ENCODE results near the gene UBASH3B.

UBASH3B gene

DNA sequence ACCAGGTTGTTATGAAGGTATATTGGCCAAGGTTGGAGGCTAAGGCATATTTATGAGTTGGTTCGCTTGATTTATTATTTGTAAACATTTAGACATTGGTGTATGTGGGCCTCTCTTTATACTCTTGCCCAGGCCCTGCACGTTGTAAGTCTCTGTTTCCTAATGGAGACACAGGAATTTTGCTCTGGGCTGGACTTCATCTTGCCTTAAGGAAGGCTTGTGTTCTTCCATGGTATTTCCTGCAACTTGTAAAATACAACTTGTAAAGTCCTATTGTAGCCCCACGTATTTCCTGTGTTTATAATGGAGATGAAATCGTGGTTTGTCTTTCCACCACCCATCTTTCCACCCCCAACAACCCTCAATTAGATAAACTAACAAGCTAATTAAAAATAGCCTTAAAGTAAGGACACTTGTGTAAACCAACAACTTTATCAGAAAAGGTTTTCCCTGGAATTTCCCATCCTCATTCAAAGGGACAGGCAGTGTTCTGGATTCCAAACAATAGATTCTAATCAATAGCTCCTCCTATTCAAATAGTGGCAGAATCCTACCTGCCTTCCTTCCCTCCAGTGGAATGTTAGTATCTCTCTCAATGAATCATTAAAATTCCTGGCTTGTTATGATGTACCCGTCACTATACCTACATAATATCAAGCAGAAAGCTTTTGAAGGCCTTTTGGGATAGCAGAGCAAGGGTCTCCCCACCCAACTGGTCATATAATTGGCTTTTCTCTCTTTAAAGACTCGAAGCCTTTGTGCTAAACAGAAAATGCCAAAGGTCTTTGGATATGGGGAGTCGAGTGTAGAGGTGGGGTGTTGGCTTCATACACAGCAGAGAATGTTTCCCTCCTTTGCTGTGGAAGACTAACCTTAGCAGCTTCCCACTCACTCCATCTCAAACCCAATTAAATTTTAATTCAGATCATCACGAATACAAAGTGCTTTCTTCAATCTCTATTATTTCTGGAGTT, 77.1 kb downstream of the UBASH3B start:
- DNase-seq (ENCODE audit: low read depth in 2 of 2): no peak

DNA sequence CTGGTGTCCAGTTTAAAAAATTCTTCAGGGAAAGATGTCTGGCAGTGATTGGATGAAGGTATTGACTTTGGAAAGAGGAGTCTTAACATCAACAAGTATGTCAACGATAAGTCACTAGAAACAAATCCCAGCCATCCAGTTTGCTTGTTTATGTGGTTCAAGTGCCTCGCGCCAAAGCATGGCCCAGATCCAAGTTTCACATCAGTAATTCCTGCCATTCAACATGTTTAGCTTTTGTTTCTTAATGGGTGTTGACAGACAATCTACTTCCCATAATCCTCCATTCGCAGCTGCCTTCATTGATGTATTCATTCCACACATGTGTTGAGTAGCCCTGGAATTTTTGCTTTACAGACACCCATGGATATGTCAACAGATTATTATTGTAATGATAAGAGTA, 77.8 kb downstream of the UBASH3B start:
- no peak for DNase-seq (ENCODE audit: low read depth in 2 of 2)

DNA sequence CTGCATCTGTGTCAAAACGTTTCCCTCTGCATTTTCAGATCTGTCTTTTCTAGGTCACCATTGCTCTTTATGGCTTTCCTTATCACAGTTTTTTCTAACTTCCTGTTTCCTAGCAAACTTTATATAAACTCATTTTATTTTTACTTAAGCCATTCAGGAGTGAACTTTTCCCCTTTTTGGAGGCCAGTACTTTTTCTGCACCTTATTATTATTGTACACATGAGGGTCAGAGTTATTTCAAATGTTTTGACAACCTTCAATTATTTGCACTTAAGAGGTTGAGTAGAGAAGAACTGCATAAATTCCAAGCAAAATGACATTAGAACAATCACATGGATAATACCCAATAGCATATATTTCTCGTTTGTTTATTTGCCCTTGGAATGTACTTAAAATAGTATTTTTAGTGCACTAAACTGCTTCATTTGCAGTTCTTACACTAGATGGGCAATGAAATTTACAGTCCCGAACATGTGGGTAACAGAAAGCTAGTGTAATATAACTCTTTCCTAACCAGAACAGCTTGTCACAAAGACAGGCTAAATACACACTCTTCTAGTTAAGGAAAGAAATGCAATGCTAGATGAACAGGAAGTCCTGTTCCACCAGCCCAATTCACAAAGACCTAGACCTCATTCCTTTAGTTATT, 79.5 kb downstream of the UBASH3B start:
- DNase-seq (ENCODE audit: low read depth in 2 of 2): no peak

DNA sequence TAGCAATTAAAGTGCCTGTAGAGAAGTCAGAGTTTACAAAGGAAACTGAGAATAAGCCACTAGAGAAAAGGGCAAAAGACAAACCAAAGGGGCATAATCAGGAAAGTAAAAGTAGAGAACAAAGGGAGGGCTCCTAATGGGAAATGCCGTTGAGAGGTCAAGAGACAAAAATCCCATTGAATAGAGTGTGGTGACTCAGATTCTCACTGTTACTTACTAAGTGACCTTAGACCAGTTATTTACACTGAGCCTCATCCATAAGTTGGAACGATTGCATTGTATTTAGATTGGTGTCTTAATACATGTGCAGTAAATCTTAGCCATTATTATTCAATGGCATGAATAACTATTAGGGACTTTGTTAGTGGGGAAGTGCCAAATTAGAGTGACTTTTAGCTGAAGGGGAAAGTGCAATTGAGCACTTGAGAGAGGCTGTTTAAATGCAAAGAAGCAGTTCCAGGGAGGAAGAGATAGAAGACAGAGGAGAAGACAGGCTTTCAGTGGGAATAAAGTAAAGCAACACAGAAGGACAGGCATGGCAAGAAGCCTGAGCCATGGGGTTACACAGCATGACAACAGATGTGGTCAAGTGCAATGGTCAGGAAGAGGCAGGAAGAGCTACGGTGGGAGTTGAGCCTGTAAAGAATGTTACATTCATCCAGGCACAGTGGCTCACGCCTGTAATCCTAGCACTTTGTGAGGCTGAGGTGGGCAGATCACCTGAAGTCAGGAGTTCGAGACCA, 82.6 kb downstream of the UBASH3B start:
- no peak for DNase-seq (ENCODE audit: low read depth in 2 of 2)

DNA sequence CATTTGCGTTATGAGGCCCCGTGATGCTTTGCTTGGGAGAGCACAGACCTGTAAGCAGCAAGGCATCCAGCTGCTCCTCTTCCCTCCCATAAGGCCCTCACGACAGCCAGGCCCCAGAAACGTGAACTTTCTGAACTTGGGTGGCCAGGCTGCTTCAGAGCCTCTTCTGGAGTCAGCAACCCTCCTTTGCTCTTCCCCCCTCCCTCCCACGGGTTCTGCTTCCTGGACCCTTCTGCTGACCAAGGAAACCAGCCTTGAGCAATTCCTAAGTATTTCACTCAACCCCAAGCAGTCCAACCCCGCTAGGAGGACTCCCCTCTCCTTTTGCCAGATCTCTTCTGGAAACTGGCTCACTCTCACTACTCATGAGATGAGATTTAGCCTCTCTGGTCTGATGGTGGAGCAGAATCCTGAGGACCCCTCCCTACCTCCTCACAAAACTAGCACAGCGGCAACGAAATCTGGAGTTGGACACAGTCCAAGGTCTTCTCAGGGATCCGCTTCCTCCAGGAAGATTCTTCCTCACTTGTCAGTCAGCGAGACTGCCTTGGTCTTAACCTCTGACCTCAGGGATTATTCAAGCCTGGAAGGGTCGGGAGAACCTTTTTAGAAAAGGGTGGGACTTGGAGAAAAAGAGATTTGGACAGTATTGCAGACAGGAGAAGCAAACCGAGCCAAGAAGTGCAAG, 86.2 kb downstream of the UBASH3B start:
- no peak for DNase-seq (ENCODE audit: low read depth in 2 of 2)

DNA sequence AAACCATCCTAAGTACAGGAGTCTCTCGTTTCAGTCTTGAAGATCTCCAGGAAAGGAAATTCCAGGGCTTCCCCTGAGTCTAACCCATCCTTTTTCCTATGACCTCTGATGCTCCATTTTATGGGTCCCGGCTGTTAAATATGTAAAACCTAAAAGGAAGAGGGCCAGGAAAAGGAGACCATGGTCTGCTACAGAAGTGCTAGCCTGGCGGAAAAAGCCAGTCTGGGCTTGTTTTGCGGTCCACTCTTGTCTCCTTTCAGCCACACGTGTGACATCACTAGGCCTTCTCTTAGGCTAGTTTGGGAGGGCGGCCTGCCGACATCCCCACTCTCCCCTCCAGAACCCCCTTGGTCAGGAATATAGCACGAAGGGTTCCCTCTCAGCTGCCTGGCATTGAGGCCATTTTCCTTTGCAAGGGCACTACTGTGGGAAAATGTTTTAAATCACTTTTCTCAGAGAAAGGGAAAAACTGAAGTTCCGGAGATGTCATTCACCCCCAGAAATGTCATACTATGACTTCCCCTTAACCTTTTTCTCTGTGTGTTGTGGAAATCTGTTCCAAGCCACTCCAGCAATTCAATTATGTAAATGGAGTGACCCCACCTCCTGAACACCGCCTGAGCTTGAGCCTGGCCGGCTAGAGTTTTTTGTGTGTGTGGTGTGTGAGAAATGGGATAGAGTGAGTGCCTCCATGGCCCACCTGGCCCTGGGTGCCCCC, 86.9 kb downstream of the UBASH3B start:
- no peak for DNase-seq (ENCODE audit: low read depth in 2 of 2)

DNA sequence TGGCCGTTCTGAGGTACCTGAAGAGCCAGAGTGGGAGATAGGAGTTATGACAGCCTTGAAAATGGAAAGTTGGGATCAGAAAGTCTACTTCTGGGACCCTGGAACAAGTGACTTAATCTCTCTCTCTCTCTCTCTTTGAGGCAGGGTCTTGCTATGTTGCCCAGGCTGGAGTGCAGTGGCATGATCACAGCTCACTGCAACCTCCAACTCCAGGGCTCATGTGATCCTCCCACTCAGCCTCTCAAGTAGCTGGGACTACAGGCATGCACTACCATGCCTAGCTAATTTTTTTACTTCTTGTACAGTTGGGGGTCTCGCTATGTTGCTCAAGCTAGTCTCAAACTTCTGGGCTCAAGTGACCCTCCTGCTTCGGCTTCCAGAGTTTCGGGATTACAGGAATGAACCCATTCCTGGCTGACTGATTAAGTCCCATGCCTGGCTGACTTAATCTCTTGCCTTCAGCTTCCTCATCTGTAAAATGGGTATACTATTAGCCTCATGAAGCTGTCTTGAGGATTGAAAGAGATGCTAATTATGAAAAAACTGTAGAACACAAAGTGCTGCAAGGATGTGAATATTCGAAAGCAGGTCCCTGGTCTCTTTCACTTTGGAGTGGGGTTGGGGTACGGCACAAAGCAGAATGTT, 87.7 kb downstream of the UBASH3B start:
- no peak for DNase-seq (ENCODE audit: low read depth in 2 of 2)

DNA sequence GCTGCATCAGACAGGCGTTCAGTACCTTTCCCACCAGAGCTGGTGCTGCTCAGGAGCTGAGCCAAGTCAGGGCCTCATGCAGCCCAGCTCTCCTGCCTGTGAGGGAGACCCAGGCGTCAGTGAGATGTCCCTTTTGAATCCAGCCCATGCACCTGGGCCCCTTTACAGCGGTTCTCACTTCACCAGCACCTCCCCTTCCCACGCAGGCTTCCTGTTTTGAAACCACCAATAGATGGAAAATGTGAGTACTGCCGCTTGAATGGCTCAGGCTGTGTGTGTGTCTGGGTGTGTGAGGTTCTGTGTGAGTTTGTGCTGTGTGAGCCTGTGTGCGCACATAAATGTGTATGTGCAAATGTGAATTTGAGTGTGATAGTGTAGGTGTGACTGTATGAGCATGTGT, 88.4 kb downstream of the UBASH3B start:
- peak; percentile 61 to 68 for DNase-seq (ENCODE audit: low read depth in 2 of 2)

DNA sequence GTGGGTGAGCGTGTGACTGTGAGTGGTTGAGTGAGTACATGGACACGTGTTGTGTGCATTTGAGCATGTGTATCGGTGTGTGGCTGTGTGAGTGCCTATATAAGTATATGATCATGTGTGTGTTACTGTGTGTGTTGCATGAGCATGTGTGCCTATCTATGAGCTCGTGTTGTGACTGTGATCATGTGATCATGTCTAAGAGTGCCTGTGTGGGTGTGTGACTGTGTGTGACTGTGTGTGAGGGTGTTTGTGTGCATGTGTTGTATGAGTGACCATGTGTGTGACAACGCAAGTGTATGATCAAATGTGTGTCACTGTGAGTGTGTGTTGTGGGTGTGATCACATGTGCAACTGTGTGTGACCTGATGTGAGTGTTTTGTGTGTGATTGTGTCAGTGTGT, 88.8 kb downstream of the UBASH3B start:
- no peak for DNase-seq (ENCODE audit: low read depth in 2 of 2)

DNA sequence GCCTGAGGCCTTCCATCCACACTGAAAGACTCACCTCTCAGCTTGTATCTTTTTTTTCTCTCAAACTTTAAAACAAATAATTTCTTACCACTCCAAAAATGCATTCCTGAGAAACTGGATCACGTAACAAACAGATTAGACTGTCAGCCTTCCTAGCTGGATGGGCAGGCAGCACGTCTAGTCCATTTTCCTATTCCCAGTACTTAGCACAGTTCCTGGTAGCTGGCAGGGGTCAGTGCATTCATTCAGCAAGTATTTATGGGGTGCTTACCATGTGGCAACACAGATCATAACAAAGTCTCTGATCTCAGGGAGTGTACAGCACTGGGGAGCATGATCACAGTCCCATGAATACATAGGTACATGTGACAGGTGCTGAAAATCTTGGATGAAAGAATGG, 89.6 kb downstream of the UBASH3B start:
- DNase-seq (ENCODE audit: low read depth in 2 of 2): no peak

DNA sequence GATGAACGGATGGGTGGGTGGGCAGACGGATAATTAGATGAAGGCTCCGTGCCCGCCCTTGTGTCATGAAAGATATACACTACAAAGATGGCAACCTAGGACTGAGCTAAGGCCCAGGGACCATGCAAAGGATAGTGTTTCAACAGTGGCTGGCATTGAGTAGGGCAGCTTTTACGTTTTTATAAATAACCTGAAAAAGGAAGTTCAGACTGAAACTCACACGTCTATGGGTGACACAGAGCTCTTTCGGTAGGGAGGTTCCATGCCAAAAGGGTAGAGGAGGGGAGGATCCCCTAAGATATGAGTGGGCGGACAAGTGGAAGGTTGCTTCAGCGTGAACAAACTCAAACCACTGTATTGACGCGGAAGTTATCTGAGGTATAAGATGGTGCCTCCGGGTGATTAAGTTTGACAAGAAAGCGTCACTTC, 90.5 kb downstream of the UBASH3B start:
- peak in 1 of 2 donors; percentile 56 for DNase-seq (ENCODE audit: low read depth in 2 of 2)

DNA sequence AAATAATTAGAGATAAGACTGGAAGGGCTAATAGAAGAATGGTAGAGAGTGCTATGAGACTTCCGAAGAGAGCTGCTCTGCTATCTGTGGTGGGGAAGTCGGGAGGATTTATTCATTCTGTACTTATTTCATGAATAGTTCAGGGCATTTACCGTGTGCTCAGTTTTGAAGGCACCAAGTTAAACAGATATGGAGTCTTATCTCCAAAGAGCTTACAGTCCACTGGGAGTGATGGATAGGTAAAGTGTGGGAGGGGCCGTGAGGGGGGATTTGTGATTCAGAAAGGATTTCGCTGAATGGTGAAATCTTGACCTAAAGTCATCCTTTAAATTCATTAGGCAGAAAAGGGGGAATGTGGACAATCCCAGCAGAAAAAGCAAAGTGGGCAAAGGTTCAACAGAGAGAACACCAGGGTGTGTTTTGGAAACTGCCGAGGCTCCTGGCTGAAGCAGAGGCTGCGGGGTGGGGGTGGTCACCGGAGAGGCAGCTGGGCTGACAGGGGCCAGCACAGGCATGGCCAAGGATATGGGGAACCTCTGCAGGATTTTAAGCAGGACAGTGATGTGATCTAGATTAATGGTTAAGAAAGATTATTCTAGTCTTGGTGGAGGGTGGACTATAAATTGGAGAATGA, 91.2 kb downstream of the UBASH3B start:
- DNase-seq (ENCODE audit: low read depth in 2 of 2): no peak

DNA sequence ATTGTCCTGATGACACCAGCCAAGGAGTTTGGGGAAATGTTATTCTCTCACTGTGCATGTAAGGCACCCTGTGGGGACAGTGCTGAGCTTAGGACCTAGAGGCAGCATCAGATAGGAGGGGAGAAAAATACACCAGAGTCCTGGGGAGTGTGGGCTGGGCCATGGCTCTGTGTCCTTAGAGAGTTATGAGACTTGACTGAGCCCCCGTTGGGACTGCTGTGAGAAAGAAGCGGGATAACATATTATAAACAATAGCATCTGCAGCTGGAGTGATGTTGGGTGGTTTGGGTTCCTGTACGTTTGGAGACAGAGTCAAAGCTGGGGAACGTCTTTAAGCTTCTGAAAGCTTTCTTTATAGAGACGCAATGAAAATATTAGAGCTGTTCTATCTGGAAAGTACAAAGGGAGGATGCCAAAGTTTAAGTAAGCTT, 91.8 kb downstream of the UBASH3B start:
- DNase-seq (ENCODE audit: low read depth in 2 of 2): no peak

DNA sequence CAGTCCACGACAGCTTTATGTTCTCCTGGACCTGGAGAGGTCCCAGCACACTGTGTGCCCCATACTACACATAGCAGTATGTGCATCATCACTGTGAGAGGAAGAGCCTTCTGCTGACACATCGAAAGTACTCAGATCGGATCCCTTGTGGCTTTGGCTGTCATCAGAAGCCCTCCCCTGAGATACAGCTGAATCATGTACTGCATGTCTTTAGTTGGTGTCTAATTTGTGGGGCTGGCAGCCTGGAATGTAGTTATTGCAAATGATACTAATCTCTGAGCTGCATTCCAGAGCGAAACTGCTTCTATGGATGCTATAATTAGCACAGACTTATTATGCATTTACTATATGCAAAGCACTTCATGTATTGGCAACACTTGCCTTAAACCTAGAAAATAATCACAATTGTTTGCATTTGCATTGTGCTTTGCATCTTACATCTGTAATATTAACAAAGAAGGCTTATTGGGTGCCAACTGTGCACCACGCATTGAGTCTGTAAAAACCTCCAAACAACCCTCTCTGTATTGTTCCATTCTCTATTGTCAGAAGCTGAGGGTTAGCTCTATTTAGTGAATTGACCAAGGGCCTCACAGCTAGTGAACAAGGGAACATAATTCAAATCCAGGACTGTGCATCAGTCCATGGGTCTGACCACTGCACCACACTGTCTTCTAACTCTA, 93.6 kb downstream of the UBASH3B start:
- peak in 1 of 2 donors; percentile 45 for DNase-seq (ENCODE audit: low read depth in 2 of 2)

DNA sequence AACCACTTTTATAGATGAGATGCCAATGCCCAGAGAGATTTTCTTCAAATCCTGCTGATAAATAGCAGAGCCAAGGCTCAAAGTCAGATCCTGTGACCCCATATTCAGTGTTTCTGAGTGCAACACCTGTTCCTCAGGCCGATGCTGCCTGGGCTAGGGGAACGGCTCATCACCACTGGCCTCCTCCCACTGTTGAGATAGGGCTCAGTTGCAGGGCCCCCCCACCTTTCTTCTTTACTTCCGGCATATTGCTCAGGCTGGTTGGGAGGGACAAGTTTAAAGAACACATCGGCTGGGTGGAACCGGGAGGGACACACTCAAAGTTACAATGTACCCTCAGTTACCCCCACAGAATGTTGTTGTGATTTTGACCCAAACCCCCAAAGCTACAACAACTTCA, 94.5 kb downstream of the UBASH3B start:
- DNase-seq (ENCODE audit: low read depth in 2 of 2): no peak

DNA sequence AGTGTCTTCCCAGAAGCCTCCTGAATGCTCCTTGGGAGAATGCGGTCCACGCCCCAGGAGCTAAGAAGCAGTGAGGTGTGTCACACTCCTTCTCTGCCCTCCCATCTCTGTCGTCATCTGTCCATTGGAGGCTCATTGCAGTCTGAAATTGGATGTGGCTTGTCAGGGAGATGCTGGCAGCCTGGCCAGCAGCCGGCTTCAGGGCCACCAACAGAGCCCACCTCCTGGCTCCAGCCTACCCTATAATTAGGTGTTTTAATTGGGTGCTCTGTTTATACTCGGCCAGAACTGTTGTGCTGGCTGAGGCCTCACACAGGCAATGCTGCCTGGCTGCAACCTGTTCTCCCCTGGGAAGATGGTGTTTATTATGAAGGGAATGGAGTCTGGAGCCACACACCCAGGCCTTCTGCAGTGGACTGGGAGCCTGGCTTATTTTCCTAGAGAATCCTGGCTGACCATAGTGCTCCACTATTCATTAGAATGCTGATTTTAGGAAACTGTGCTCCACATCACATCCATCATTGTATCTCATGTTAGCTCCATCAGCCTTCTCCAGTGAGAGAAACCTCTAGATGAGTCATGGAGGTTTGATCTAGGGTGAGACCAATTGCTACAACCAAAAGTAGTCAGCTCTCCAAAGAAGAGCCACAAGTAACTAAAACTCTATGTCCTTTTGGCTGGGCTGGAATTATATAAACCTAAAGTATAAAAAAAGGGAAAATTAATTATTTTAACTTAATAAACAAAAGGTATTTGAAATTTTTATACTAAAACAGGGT, 96.0 kb downstream of the UBASH3B start:
- no peak for DNase-seq (ENCODE audit: low read depth in 2 of 2)

DNA sequence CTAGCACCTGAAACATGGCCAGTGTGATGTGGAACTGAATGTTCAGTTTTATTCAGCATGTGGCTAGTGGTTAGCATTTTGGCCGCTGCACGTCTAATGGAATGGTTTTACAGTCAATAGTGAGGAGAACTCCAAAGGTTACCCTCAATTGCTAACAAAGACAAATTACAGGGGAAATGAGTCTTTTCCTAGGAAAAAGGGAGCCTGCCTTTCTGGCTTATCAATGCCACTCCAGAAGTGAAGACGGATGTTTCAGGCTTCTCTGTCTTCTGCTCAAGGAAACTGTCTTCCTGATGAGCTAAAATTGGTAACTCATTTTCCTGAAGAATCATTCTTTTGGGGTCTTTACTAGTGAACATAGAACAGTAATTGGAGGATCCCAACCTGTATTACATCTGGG, 98.5 kb downstream of the UBASH3B start:
- DNase-seq (ENCODE audit: low read depth in 2 of 2): no peak

DNA sequence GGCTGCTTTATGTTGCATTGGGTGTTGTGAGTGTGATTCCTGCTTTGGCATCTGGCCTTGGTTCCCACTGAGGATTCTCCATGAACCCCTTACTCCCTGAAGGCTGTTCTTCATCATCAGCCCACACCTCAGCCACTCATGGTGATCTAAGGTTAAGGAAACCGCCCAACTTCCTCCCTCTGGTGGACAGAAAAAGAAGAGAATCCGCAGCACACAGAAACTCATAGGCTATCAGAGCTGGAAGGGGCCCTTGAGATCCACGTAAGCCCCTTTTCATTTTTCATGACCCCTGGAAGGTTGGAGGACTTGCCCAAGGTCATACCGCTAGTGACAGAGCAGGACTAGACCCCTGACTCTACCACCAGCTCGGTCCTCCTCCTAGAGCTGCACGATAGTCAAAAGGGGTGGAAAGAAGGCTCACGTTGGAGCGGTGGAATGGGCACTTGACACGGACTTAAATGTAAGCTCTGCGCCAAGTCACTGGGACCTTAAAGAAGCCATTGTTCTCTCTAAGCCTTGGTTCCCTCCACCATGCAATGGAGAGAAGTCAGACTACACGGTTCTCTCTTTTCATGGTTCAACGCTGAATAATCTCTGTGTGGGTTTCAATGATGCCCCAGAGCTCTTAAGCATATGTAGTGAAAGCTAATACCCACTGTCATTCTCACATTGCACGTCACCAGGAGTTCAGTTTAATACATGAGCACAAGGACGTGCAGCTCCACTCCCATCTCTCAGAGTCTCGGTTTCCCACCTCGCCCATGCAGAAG, 99.2 kb downstream of the UBASH3B start:
- peak in 1 of 2 donors; percentile 16 for DNase-seq (ENCODE audit: low read depth in 2 of 2)
